Measurements from ENCODE around the gene WNT1. TPM values are rescaled to one million over a fixed set of nuclear protein-coding genes. Genes with fewer than 3 reads are reported as not detected.

WNT1 gene
- total RNA-seq, 1 donor from 2014 or later = not detected

DNA sequence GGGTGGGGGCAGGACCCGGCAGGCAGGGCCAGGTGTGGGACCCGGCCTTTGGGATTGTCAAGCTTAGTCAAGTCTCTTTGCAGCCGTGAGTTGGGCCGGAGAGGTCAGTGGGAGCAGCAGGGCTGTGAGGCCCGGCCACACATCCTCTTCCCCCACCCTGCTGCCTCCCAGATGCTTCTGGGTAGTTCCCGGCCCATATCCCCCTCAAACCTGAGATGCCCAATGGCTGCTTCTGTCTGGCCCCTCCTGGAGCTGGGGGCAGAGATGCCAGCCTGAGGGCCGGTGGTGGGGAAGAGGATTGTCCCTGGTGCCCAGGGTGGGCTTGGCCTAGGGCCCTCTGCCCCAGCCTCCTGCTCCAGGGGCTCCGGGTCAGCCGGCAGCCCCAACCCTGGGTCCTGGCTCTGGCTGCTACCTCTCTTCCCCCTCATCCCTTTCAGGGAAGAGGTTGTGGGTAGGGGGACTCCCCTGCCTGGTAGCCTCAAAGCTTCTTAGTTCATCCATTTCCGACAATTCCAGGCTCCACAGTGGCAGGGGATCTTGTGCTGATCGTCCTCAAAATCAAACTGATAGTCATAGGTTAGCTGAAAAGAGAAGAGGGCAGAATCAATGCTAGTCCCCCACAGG, 43.3 kb downstream of the WNT1 start:
- Mint-ChIP-seq H3K4me1 (ENCODE audit: low read depth, unreplicated experiment) (peaks cover 10% of the 10 kb centered on the region), H3K4me3 (ENCODE audit: unreplicated experiment) (no peak overlapping the region)
- DNase-seq = no peak

DNA sequence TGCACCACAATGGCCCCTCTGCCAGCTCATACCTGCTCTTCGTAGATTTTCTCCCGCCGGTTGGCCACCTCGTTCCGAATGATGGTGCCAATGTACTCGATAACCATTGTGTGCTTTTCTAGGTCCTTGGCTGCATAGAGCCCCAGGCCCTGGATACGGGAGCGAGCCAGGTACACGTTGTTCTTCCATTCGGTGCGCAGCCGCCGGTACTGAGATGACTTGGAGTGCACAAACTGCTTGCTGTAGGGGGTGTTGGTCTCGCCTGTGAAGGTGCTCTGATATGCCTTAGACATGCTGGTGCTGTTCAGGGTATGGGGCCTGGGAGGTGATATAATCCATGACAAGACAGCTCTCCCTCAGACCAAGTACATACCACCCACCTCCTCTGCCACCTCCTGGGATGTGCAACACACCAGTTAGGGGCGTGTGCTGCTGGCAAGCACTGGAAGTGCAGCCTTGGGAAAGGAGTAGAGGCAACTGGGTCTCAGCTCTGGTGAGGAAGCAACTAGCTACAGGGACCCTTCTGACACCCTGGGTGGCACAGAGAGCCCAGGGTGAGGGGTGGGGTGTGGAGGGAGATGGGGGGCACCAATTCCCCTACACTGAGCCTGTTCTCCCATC, 44.5 kb downstream of the WNT1 start:
- peaks cover 6% of the 10 kb centered on the region for H3K36me3 Mint-ChIP-seq (ENCODE audit: unreplicated experiment)
- peak overlapping the region; percentile 26 for H3K4me3 Mint-ChIP-seq (ENCODE audit: unreplicated experiment)
- peaks cover 9% of the 10 kb centered on the region for H3K9me3 Mint-ChIP-seq (ENCODE audit: unreplicated experiment)

More for the DNA sequence above, 43.3 kb downstream of the WNT1 start:
- TF ChIP-seq, protein P1, sequence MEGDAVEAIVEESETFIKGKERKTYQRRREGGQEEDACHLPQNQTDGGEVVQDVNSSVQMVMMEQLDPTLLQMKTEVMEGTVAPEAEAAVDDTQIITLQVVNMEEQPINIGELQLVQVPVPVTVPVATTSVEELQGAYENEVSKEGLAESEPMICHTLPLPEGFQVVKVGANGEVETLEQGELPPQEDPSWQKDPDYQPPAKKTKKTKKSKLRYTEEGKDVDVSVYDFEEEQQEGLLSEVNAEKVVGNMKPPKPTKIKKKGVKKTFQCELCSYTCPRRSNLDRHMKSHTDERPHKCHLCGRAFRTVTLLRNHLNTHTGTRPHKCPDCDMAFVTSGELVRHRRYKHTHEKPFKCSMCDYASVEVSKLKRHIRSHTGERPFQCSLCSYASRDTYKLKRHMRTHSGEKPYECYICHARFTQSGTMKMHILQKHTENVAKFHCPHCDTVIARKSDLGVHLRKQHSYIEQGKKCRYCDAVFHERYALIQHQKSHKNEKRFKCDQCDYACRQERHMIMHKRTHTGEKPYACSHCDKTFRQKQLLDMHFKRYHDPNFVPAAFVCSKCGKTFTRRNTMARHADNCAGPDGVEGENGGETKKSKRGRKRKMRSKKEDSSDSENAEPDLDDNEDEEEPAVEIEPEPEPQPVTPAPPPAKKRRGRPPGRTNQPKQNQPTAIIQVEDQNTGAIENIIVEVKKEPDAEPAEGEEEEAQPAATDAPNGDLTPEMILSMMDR (IDR thresholded peaks at IDR 0.05; ENCODE audit: partially characterized antibody, unreplicated experiment) = no peak
- peak overlapping the region; percentile 46 for H3K27ac Mint-ChIP-seq (ENCODE audit: unreplicated experiment)
- H3K9me3 Mint-ChIP-seq (ENCODE audit: unreplicated experiment) = peaks cover 7% of the 10 kb centered on the region
- H3K27me3 Mint-ChIP-seq (ENCODE audit: unreplicated experiment) = peaks cover 5% of the 10 kb centered on the region
- H3K36me3 Mint-ChIP-seq (ENCODE audit: unreplicated experiment) = peaks cover 6% of the 10 kb centered on the region

DNA sequence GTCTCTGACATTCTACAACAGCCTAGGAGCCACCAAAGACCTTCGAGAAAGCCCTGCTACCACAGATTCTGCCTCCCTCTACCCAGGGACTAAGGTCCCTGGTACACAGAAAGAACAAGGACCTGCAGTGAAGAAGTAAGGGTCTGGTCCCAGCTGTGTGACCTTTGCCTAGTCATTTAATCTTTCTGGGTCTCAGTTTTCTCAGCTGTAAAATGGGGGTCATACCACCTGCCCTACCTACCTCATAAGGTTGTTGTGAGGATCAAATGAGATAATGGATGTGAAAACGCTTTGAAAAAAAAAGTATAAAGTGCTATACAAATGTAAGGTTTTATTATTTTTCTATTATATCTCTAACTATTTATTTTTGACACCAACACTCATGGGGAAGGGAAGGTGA, 45.7 kb downstream of the WNT1 start:
- DNase-seq = no peak
- Mint-ChIP-seq H3K27ac (ENCODE audit: unreplicated experiment) (no peak overlapping the region), H3K4me1 (ENCODE audit: low read depth, unreplicated experiment) (peaks cover 6% of the 10 kb centered on the region), H3K36me3 (ENCODE audit: unreplicated experiment) (peaks cover 6% of the 10 kb centered on the region), H3K4me3 (ENCODE audit: unreplicated experiment) (no peak overlapping the region), H3K27me3 (ENCODE audit: unreplicated experiment) (peaks cover 5% of the 10 kb centered on the region), H3K9me3 (ENCODE audit: unreplicated experiment) (peaks cover 3% of the 10 kb centered on the region)
- TF ChIP-seq, protein P1 (IDR thresholded peaks at IDR 0.05; ENCODE audit: partially characterized antibody, unreplicated experiment) = no peak

More for the DNA sequence above, 44.5 kb downstream of the WNT1 start:
- peaks cover 5% of the 10 kb centered on the region for H3K27me3 Mint-ChIP-seq (ENCODE audit: unreplicated experiment)
- H3K27ac Mint-ChIP-seq (ENCODE audit: unreplicated experiment) = peak overlapping the region; percentile 33
- peaks cover 9% of the 10 kb centered on the region for H3K4me1 Mint-ChIP-seq (ENCODE audit: low read depth, unreplicated experiment)
- TF ChIP-seq, protein P1 (IDR thresholded peaks at IDR 0.05; ENCODE audit: partially characterized antibody, unreplicated experiment) = no peak
- no peak for DNase-seq

DNA sequence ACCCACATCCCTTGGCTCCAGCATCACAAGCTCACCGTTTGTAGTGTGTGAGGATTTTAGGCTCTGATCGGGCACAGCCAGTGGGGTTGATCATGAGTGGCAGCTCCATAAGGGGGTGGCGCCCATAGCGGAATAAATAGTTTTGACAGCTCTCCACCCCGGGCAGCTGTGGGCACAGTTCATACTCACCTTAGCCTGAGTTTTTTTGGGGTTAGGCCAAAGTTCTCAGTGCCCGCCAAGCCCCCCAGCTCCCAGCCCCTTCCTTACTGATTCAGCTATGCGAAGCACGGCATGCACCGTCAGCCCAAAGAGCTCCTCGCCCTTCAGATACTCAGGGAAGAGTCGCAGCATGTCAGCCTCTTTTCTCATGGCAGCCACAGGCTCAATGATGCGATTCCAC, 46.4 kb downstream of the WNT1 start:
- Mint-ChIP-seq H3K9me3 (ENCODE audit: unreplicated experiment) (peaks cover 3% of the 10 kb centered on the region), H3K4me1 (ENCODE audit: low read depth, unreplicated experiment) (peaks cover 4% of the 10 kb centered on the region), H3K27ac (ENCODE audit: unreplicated experiment) (no peak overlapping the region), H3K4me3 (ENCODE audit: unreplicated experiment) (no peak overlapping the region), H3K27me3 (ENCODE audit: unreplicated experiment) (peaks cover 3% of the 10 kb centered on the region), H3K36me3 (ENCODE audit: unreplicated experiment) (peaks cover 6% of the 10 kb centered on the region)
- DNase-seq = no peak
- TF ChIP-seq, protein P1 (IDR thresholded peaks at IDR 0.05; ENCODE audit: partially characterized antibody, unreplicated experiment) = no peak

DNA sequence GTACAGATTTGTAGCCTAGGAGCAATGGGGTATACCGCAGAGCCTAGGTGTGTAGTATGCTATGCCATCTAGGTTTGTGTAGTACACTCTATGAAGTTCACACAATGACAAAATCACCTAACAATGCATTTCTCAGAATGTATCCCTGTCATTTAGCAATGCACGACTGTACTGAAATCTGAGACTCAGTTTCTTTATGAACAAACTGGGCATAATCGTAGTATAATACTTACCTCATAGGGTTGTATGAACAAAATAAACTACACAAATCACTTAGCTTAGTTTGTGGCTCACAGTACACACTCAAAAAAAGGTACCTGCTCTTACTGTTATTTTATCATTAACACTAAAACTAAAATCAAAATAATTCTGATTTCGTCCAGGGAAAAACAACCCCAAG, 47.3 kb downstream of the WNT1 start:
- TF ChIP-seq, protein P1 (IDR thresholded peaks at IDR 0.05; ENCODE audit: partially characterized antibody, unreplicated experiment) = no peak
- Mint-ChIP-seq H3K27me3 (ENCODE audit: unreplicated experiment) (peaks cover 3% of the 10 kb centered on the region), H3K36me3 (ENCODE audit: unreplicated experiment) (peaks cover 6% of the 10 kb centered on the region), H3K27ac (ENCODE audit: unreplicated experiment) (peak overlapping the region; percentile 18), H3K4me3 (ENCODE audit: unreplicated experiment) (no peak overlapping the region), H3K9me3 (ENCODE audit: unreplicated experiment) (peaks cover 4% of the 10 kb centered on the region), H3K4me1 (ENCODE audit: low read depth, unreplicated experiment) (no peaks in the 10 kb centered on the region)
- DNase-seq = no peak

All from glutamatergic neuron (in vitro differentiated cells).